ENCODE data around the gene TRIM67. TPM values are rescaled to one million over a fixed set of nuclear protein-coding genes. Genes with fewer than 3 reads are reported as not detected.
A peak's percentile ranks its signal among the peaks of the same experiment; 100 is the strongest.

The TRIM67 gene
- total RNA-seq, 5 donors from 2014 or later (not counting 1 experiment from before 2014, with no cell fraction given) = not detected

GRCh38 chr1:231162297-231162969 is 575 bp downstream of the TRIM67 start:
- Histone ChIP-seq H3K36me3 (ENCODE audit: control insufficient read depth in 2 of 2, extremely low read depth in 1 of 2, insufficient read depth in 1 of 2, low read length in 1 of 2) (no peaks in the 10 kb centered on the region), H3K27ac (ENCODE audit: low read length) (no peak overlapping the region), H3K9me3 (no peaks in the 10 kb centered on the region), H3K27me3 (replicated peaks in 1 of 2; ENCODE audit: control insufficient read depth in 2 of 2, extremely low read depth in 1 of 2, insufficient read depth in 2 of 2, low read length in 1 of 2) (peaks cover 10 to 52% of the 10 kb centered on the region in 2 experiments), H3K4me3 (ENCODE audit: control insufficient read depth in 1 of 2, extremely low read depth in 1 of 2, low read length in 1 of 2) (no peak overlapping the region), H3K4me1 (ENCODE audit: control insufficient read depth in 1 of 2, extremely low read depth in 1 of 2, insufficient read depth in 2 of 2, low read length in 2 of 2) (peaks cover 0 to 13% of the 10 kb centered on the region in 2 experiments)
- peak in 19 of 35 experiments; percentile 3 to 43 (median 16) for DNase-seq
- ChIA-PET CTCF (no interaction called here), POLR2A (no interaction called here)
- Mint-ChIP-seq H3K36me3 (no peaks in the 10 kb centered on the region), H3K27ac (no peak overlapping the region), H3K4me3 (peak overlapping the region in 1 of 3 donors; percentile 43), H3K4me1 (peaks cover 5 to 16% (median 9%) of the 10 kb centered on the region in 3 donors), H3K27me3 (peaks cover 49 to 67% of the 10 kb centered on the region in 2 donors), H3K9me3 (no peaks in the 10 kb centered on the region)
- WGBS (ENCODE audit: insufficient coverage) = 7% methylated on average over 57 of the region's 71 CpGs
- ATAC-seq (replicated peaks in 1 of 4) = peak in 2 of 4 experiments; percentile 26 to 57

- H3K4me3 Mint-ChIP-seq = peak overlapping the region in 1 of 3 donors; percentile 43
- POLR2A ChIA-PET = no interaction called here
- no peaks in the 10 kb centered on the region for H3K36me3 Mint-ChIP-seq
- H3K27me3 ChIP-seq (replicated peaks in 1 of 2; ENCODE audit: control insufficient read depth in 2 of 2, extremely low read depth in 1 of 2, insufficient read depth in 2 of 2, low read length in 1 of 2) = peaks cover 9 to 54% of the 10 kb centered on the region in 2 experiments
- WGBS (ENCODE audit: insufficient coverage) = 16% methylated on average over 97 of the region's 97 CpGs
- no peak overlapping the region for H3K27ac ChIP-seq (ENCODE audit: low read length)
- no peak overlapping the region for H3K27ac Mint-ChIP-seq
- H3K4me1 ChIP-seq (ENCODE audit: control insufficient read depth in 1 of 2, extremely low read depth in 1 of 2, insufficient read depth in 2 of 2, low read length in 2 of 2) = peaks cover 0 to 13% of the 10 kb centered on the region in 2 experiments
- ATAC-seq (replicated peaks in 1 of 4) = no peak
- H3K4me1 Mint-ChIP-seq = peaks cover 5 to 16% (median 9%) of the 10 kb centered on the region in 3 donors
- CTCF ChIA-PET = no interaction called here
- H3K4me3 ChIP-seq (ENCODE audit: control insufficient read depth in 1 of 2, extremely low read depth in 1 of 2, low read length in 1 of 2) = no peak overlapping the region
- DNase-seq = no peak
- H3K27me3 Mint-ChIP-seq = peaks cover 48 to 66% of the 10 kb centered on the region in 2 donors
- no peaks in the 10 kb centered on the region for H3K9me3 ChIP-seq
- H3K9me3 Mint-ChIP-seq = no peaks in the 10 kb centered on the region
- no peaks in the 10 kb centered on the region for H3K36me3 ChIP-seq (ENCODE audit: control insufficient read depth in 2 of 2, extremely low read depth in 1 of 2, insufficient read depth in 1 of 2, low read length in 1 of 2)
These were observed 1.3 kb downstream of the TRIM67 start for GRCh38 chr1:231162970-231163829.

- H3K36me3 Mint-ChIP-seq = no peaks in the 10 kb centered on the region
- H3K27me3 Mint-ChIP-seq = peaks cover 45 to 63% of the 10 kb centered on the region in 2 donors
- H3K4me1 ChIP-seq (ENCODE audit: control insufficient read depth in 1 of 2, extremely low read depth in 1 of 2, insufficient read depth in 2 of 2, low read length in 2 of 2) = peaks cover 0 to 13% of the 10 kb centered on the region in 2 experiments
- no peak overlapping the region for H3K27ac ChIP-seq (ENCODE audit: low read length)
- 26% methylated on average over 16 of the region's 23 CpGs for WGBS (ENCODE audit: insufficient coverage)
- no peak overlapping the region for H3K27ac Mint-ChIP-seq
- H3K4me1 Mint-ChIP-seq = peaks cover 5 to 16% (median 9%) of the 10 kb centered on the region in 3 donors
- no peaks in the 10 kb centered on the region for H3K9me3 ChIP-seq
- no peak overlapping the region for H3K4me3 ChIP-seq (ENCODE audit: control insufficient read depth in 1 of 2, extremely low read depth in 1 of 2, low read length in 1 of 2)
- peaks cover 10 to 50% of the 10 kb centered on the region in 2 experiments for H3K27me3 ChIP-seq (replicated peaks in 1 of 2; ENCODE audit: control insufficient read depth in 2 of 2, extremely low read depth in 1 of 2, insufficient read depth in 2 of 2, low read length in 1 of 2)
- no peaks in the 10 kb centered on the region for H3K36me3 ChIP-seq (ENCODE audit: control insufficient read depth in 2 of 2, extremely low read depth in 1 of 2, insufficient read depth in 1 of 2, low read length in 1 of 2)
- no peak for DNase-seq
- ChIA-PET CTCF (no interaction called here), POLR2A (no interaction called here)
- no peak for ATAC-seq (replicated peaks in 1 of 4)
- no peaks in the 10 kb centered on the region for H3K9me3 Mint-ChIP-seq
- no peak overlapping the region for H3K4me3 Mint-ChIP-seq
These were observed 2.1 kb downstream of the TRIM67 start for GRCh38 chr1:231163830-231164427.

- H3K27me3 ChIP-seq (replicated peaks in 1 of 2; ENCODE audit: control insufficient read depth in 2 of 2, extremely low read depth in 1 of 2, insufficient read depth in 2 of 2, low read length in 1 of 2) = peaks cover 7 to 46% of the 10 kb centered on the region in 2 experiments
- CTCF ChIA-PET = interaction anchor here in 1 of 2 donors (0.5 kb wide), 1 partner anchor 263 kb away, joined by 14 read pairs; no protein-coding TSS in a partner anchor
These were observed 3.5 kb downstream of the TRIM67 start for GRCh38 chr1:231165371-231165770.

GRCh38 chr1:231166398-231166797 is 4.5 kb downstream of the TRIM67 start:
- no peaks in the 10 kb centered on the region for H3K36me3 Mint-ChIP-seq
- Histone ChIP-seq H3K4me1 (ENCODE audit: control insufficient read depth in 1 of 2, extremely low read depth in 1 of 2, insufficient read depth in 2 of 2, low read length in 2 of 2) (peaks cover 0 to 9% of the 10 kb centered on the region in 2 experiments), H3K36me3 (ENCODE audit: control insufficient read depth in 2 of 2, extremely low read depth in 1 of 2, insufficient read depth in 1 of 2, low read length in 1 of 2) (no peaks in the 10 kb centered on the region), H3K9me3 (no peaks in the 10 kb centered on the region), H3K27ac (ENCODE audit: low read length) (no peak overlapping the region), H3K4me3 (ENCODE audit: control insufficient read depth in 1 of 2, extremely low read depth in 1 of 2, low read length in 1 of 2) (no peak overlapping the region), H3K27me3 (replicated peaks in 1 of 2; ENCODE audit: control insufficient read depth in 2 of 2, extremely low read depth in 1 of 2, insufficient read depth in 2 of 2, low read length in 1 of 2) (peaks cover 7 to 36% of the 10 kb centered on the region in 2 experiments)
- H3K4me3 Mint-ChIP-seq = no peak overlapping the region
- ATAC-seq (replicated peaks in 1 of 4) (no peak), DNase-seq (no peak)
- H3K27ac Mint-ChIP-seq = no peak overlapping the region
- H3K9me3 Mint-ChIP-seq = no peaks in the 10 kb centered on the region
- ChIA-PET POLR2A (interaction anchor here in 1 of 2 donors (0.8 kb wide), 1 partner anchor 11 kb away, joined by 5 read pairs; no protein-coding TSS in a partner anchor), CTCF (no interaction called here)
- H3K27me3 Mint-ChIP-seq = peaks cover 31 to 52% of the 10 kb centered on the region in 2 donors
- peaks cover 0 to 10% (median 4%) of the 10 kb centered on the region in 3 donors for H3K4me1 Mint-ChIP-seq

More at GRCh38 chr1:231165371-231165770, 3.5 kb downstream of the TRIM67 start:
- DNase-seq (no peak), ATAC-seq (replicated peaks in 1 of 4) (no peak)
- Mint-ChIP-seq H3K9me3 (no peaks in the 10 kb centered on the region), H3K4me1 (peaks cover 5 to 16% (median 9%) of the 10 kb centered on the region in 3 donors), H3K36me3 (no peaks in the 10 kb centered on the region), H3K27me3 (peaks cover 31 to 52% of the 10 kb centered on the region in 2 donors), H3K4me3 (no peak overlapping the region), H3K27ac (no peak overlapping the region)
- Histone ChIP-seq H3K36me3 (ENCODE audit: control insufficient read depth in 2 of 2, extremely low read depth in 1 of 2, insufficient read depth in 1 of 2, low read length in 1 of 2) (no peaks in the 10 kb centered on the region), H3K4me1 (ENCODE audit: control insufficient read depth in 1 of 2, extremely low read depth in 1 of 2, insufficient read depth in 2 of 2, low read length in 2 of 2) (peaks cover 0 to 13% of the 10 kb centered on the region in 2 experiments), H3K27ac (ENCODE audit: low read length) (no peak overlapping the region), H3K9me3 (no peaks in the 10 kb centered on the region), H3K4me3 (ENCODE audit: control insufficient read depth in 1 of 2, extremely low read depth in 1 of 2, low read length in 1 of 2) (no peak overlapping the region)
- POLR2A ChIA-PET = interaction anchor here in 1 of 2 donors (0.6 kb wide), 1 partner anchor 60 kb away, joined by 6 read pairs; no protein-coding TSS in a partner anchor
- WGBS (ENCODE audit: insufficient coverage) = no CpG with 5 or more reads among the region's 1 CpG

- Mint-ChIP-seq H3K36me3 (no peaks in the 10 kb centered on the region), H3K9me3 (no peaks in the 10 kb centered on the region), H3K27me3 (peaks cover 42 to 53% of the 10 kb centered on the region in 2 donors), H3K27ac (no peak overlapping the region), H3K4me3 (no peak overlapping the region), H3K4me1 (no peaks in the 10 kb centered on the region)
- Histone ChIP-seq H3K27ac (ENCODE audit: low read length) (no peak overlapping the region), H3K36me3 (ENCODE audit: control insufficient read depth in 2 of 2, extremely low read depth in 1 of 2, insufficient read depth in 1 of 2, low read length in 1 of 2) (no peaks in the 10 kb centered on the region), H3K27me3 (replicated peaks in 1 of 2; ENCODE audit: control insufficient read depth in 2 of 2, extremely low read depth in 1 of 2, insufficient read depth in 2 of 2, low read length in 1 of 2) (peaks cover 2 to 18% of the 10 kb centered on the region in 2 experiments), H3K4me1 (ENCODE audit: control insufficient read depth in 1 of 2, extremely low read depth in 1 of 2, insufficient read depth in 2 of 2, low read length in 2 of 2) (no peaks in the 10 kb centered on the region), H3K9me3 (no peaks in the 10 kb centered on the region), H3K4me3 (ENCODE audit: control insufficient read depth in 1 of 2, extremely low read depth in 1 of 2, low read length in 1 of 2) (no peak overlapping the region)
- CTCF ChIA-PET = no interaction called here
- POLR2A ChIA-PET = no interaction called here
- WGBS (ENCODE audit: insufficient coverage) = 100% methylated on average over 1 of the region's 1 CpG
- ATAC-seq (replicated peaks in 1 of 4) (no peak), DNase-seq (no peak)
These were observed 9.0 kb downstream of the TRIM67 start for GRCh38 chr1:231170875-231171274.
